ENCODE measurements around the gene KIF21B. TPM values are rescaled to one million over a fixed set of nuclear protein-coding genes. Genes with fewer than 3 reads are reported as not detected.

The KIF21B gene
- total and polyA plus RNA-seq, 2 of the 8 experiments (the other 6 are each of a cell fraction or from before 2014, with no cell fraction given): 10.8 to 26.5 TPM

DNA sequence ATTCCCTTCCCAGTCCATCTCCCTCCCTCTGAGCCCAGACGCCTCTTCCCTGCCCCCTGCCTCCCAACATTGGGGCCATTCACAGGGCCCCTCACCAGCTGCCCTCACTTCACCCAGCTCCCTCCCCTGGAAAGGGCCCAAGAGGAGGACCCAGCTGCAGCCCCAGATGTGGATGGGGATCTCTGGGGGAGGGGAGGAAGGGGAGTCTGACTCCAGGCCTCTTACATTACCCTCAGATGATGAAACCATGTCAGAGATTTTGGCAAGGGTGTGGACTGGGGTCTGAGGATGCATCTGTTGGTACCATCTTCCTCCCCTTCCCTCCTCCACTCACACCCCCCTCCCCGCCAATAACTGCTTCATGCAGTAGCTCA, 1.1 kb upstream of the KIF21B start:
- Histone ChIP-seq H3K27me3 (replicated peaks in 1 of 4; ENCODE audit: control insufficient read depth in 3 of 4, extremely low read depth in 1 of 4, insufficient read depth in 3 of 4, low read length in 3 of 4) (peaks cover 0 to 5% (median under 1%) of the 10 kb centered on the region in 4 experiments; a peak in 2 of 7 replicates), H4K5ac (ENCODE audit: insufficient read length, low read depth, low read length) (no peak overlapping the region), H3K9ac (replicated peaks in 1 of 4; ENCODE audit: extremely low read depth in 1 of 4, low read depth in 3 of 4, low read length in 3 of 4) (no peak overlapping the region), H3K4ac (replicated peaks; ENCODE audit: insufficient read length, low read depth, low read length) (no peak overlapping the region), H3K23ac (ENCODE audit: insufficient read length) (no peak overlapping the region), H3K4me3 (ENCODE audit: extremely low read depth in 1 of 4, insufficient read depth in 2 of 4, low read depth in 3 of 4, low read length in 4 of 4) (peak overlapping the region in 3 of 4 experiments; percentile 31 to 84 (median 44); a peak in 4 of 8 replicates), H3K9me3 (ENCODE audit: insufficient read depth in 2 of 2, low read depth in 1 of 2, low read length in 1 of 2) (no peaks in the 10 kb centered on the region), H2AFZ (ENCODE audit: low read length) (no peak overlapping the region), H3K79me2 (ENCODE audit: control insufficient read depth in 1 of 2, insufficient read depth in 2 of 2, low read length in 2 of 2) (peaks cover 0 to 12% of the 10 kb centered on the region in 2 experiments; a peak in 1 of 4 replicates), H3K4me2 (ENCODE audit: insufficient read depth in 1 of 2, low read depth in 2 of 2, low read length in 2 of 2) (peak overlapping the region; percentile 81 to 90), H2BK5ac (ENCODE audit: low read depth, low read length) (peak overlapping the region; percentile 35; the same call in 1 of the 2 replicates), H4K8ac (ENCODE audit: extremely low read depth, insufficient read depth, low read length) (no peak overlapping the region; the same call in 1 of the 2 replicates), H2AK5ac (ENCODE audit: low read depth, low read length) (no peak overlapping the region), H2BK15ac (ENCODE audit: low read length) (no peak overlapping the region), H2BK12ac (ENCODE audit: low read depth, low read length) (0 out of 2 replicates have a peak overlapping the region, but pooled peaks have one; percentile 68), H2BK120ac (replicated peaks; ENCODE audit: low read depth, low read length) (no peak overlapping the region), H3K27ac (ENCODE audit: low read depth, low read length) (no peak overlapping the region), H3K18ac (ENCODE audit: extremely low read depth, low read length) (peak overlapping the region; percentile 88; the same call in 1 of the 2 replicates), H2BK20ac (ENCODE audit: low read length) (0 out of 2 replicates have a peak overlapping the region, but pooled peaks have one; percentile 72), H4K20me1 (replicated peaks in 1 of 2; ENCODE audit: control insufficient read depth in 1 of 2, insufficient read depth in 2 of 2, low read length in 2 of 2) (peaks cover 0 to 1% of the 10 kb centered on the region in 2 experiments), H3K79me1 (ENCODE audit: low read depth, low read length) (no peaks in the 10 kb centered on the region), H3K36me3 (ENCODE audit: control insufficient read depth in 2 of 4, insufficient read depth in 4 of 4, low read length in 3 of 4) (peaks cover 0 to 5% (median 0%) of the 10 kb centered on the region in 4 experiments; a peak in 3 of 8 replicates), H3K23me2 (ENCODE audit: low read depth, low read length) (peaks cover 18% of the 10 kb centered on the region; the same call in 1 of the 2 replicates), H4K91ac (replicated peaks; ENCODE audit: insufficient read length, low read length) (peak overlapping the region; percentile 58), H3K14ac (ENCODE audit: insufficient read length) (no peak overlapping the region), H3K56ac (replicated peaks; ENCODE audit: insufficient read length, low read depth, low read length) (no peak overlapping the region), H3K4me1 (replicated peaks in 1 of 4; ENCODE audit: control insufficient read depth in 3 of 4, insufficient read depth in 4 of 4, low read length in 3 of 4) (peaks cover 22 to 46% (median 36%) of the 10 kb centered on the region in 4 experiments)
- FAIRE-seq (no peak), DNase-seq (ENCODE audit: low read depth in 1 of 2, low spot score in 2 of 2) (no peak)
- WGBS, 2 experiments (ENCODE audit: extremely low coverage in 1 of 2, insufficient coverage in 1 of 2, insufficient read length in 1 of 2, insufficient replicate concordance in 2 of 2, low coverage in 1 of 2, low lambda C conversion rate in 2 of 2, missing lambda C conversion rate in 1 of 2): 83% methylated on average over 2 of the region's 2 CpGs; no CpG with 5 or more reads in 1 of the 2 experiments
- ChIA-PET CTCF (ENCODE audit: partially characterized antibody) (interaction anchor here (0.6 to 23.5 kb wide), 16 partner anchors 9 to 912 kb away, joined by 3 to 532 read pairs (median 14); no protein-coding TSS in a partner anchor), POLR2A (ENCODE audit: partially characterized antibody) (interaction anchor here (1.1 to 6.8 kb wide), 9 partner anchors 9 to 132 kb away, joined by 3 to 41 read pairs (median 5); partner anchors contain the start of gene INAVA)
- TF ChIP-seq HDAC6 (IDR thresholded peaks at IDR 0.05; ENCODE audit: low read depth, low read length) (no peak), EGR1 (IDR thresholded peaks at IDR 0.05; ENCODE audit: borderline replicate concordance, low read depth, low read length) (no peak), KDM4A (IDR thresholded peaks at IDR 0.05; ENCODE audit: low read depth, low read length, severe bottlenecking) (no peak), EZH2 (IDR thresholded peaks at IDR 0.05; ENCODE audit: low read depth, low read length, severe bottlenecking) (no peak), RXRA (IDR thresholded peaks at IDR 0.05; ENCODE audit: insufficient read depth, low read depth, low read length) (no peak), CBX5 (IDR thresholded peaks at IDR 0.05; ENCODE audit: low read depth, low read length) (no peak), HDAC2 (IDR thresholded peaks at IDR 0.05; ENCODE audit: borderline replicate concordance in 1 of 2, low read depth in 2 of 2, low read length in 2 of 2) (no peak), EP300 (IDR thresholded peaks at IDR 0.05; ENCODE audit: borderline replicate concordance in 1 of 2, low read depth in 2 of 2, low read length in 2 of 2) (no peak), CBX8 (IDR thresholded peaks at IDR 0.05; ENCODE audit: borderline replicate concordance, low read depth, low read length) (no peak), SP1 (IDR thresholded peaks at IDR 0.05; ENCODE audit: low read depth, low read length) (no peak), BRCA1 (IDR thresholded peaks at IDR 0.05; ENCODE audit: low read depth, low read length) (no peak), JUND (IDR thresholded peaks at IDR 0.05; ENCODE audit: low read length) (no peak), KDM1A (IDR thresholded peaks at IDR 0.05; ENCODE audit: borderline replicate concordance, low read length) (no peak)
